GM23338 (cell line): Measurements from ENCODE around the gene DOCK10. TPM values are rescaled to one million over a fixed set of nuclear protein-coding genes. Genes with fewer than 3 reads are reported as not detected.

ENCODE experiments used
- ATAC-seq: fragments of 200-7000 bp; cut with Tn5 transposase; 3 replicates; pipeline ENCODE4 v1.9.1; 2020
- DNase-seq: peaks from one replicate; pipeline ENCODE4 v3.0.0-alpha.2; 2015; ENCODE audit warnings: low spot score
- H2AFZ ChIP-seq: fragments of 200-600 bp; sonication (generic); 2 replicates; pipeline ENCODE4 v1.8.0; 2016; ENCODE audit warnings: antibody characterized with exemption, mild to moderate bottlenecking, moderate library complexity
- H3F3A ChIP-seq: fragments of 200-600 bp; sonication (generic); replicated peaks from 2 replicates; pipeline ENCODE4 v1.8.0; 2017; ENCODE audit warnings: antibody characterized with exemption, mixed run types, low read depth
- H3K27ac ChIP-seq: fragments of 200-600 bp; sonication (generic); 2 replicates; pipeline ENCODE4 v1.6.1; 2016; ENCODE audit warnings: low read depth
- H3K27me3 ChIP-seq: fragments of 200-600 bp; sonication (generic); 2 replicates; pipeline ENCODE4 v1.8.0; 2016; ENCODE audit warnings: mild to moderate bottlenecking, mixed run types, moderate library complexity; ENCODE audit not compliant: insufficient read depth
- H3K36me3 ChIP-seq: fragments of 200-600 bp; sonication (generic); 2 replicates; pipeline ENCODE4 v1.8.0; 2016; ENCODE audit warnings: mild to moderate bottlenecking; ENCODE audit not compliant: insufficient read depth
- H3K4me1 ChIP-seq: fragments of 200-600 bp; sonication (generic); 2 replicates; pipeline ENCODE4 v1.8.0; 2016; ENCODE audit warnings: mild to moderate bottlenecking, moderate library complexity; ENCODE audit not compliant: insufficient read depth
- H3K4me2 ChIP-seq: fragments of 200-600 bp; sonication (generic); 2 replicates; pipeline ENCODE4 v1.7.1; 2017; ENCODE audit warnings: mixed run types
- H3K4me3 ChIP-seq: fragments of 200-600 bp; sonication (generic); 2 replicates; pipeline ENCODE4 v1.6.1; 2016; ENCODE audit warnings: mixed run types
- H3K79me2 ChIP-seq: fragments of 200-600 bp; sonication (generic); replicated peaks from 2 replicates; pipeline ENCODE4 v1.8.0; 2017; ENCODE audit warnings: mild to moderate bottlenecking; ENCODE audit not compliant: insufficient read depth
- H3K9me2 ChIP-seq: fragments of 200-600 bp; sonication (generic); 2 replicates; pipeline ENCODE4 v1.8.0; 2017; ENCODE audit not compliant: insufficient read depth
- H4K20me1 ChIP-seq: fragments of 200-600 bp; sonication (generic); replicated peaks from 2 replicates; pipeline ENCODE4 v1.8.0; 2017; ENCODE audit warnings: mild to moderate bottlenecking; ENCODE audit not compliant: insufficient read depth
- H3K27ac Mint-ChIP-seq: 2 replicates; pipeline ENCODE4 v1.8.0; 2020; ENCODE audit warnings: inconsistent platforms, mild to moderate bottlenecking, moderate library complexity, mixed read lengths
- H3K27me3 Mint-ChIP-seq: 3 replicates; pipeline ENCODE4 v1.8.0; 2022; ENCODE audit warnings: low read depth, mild to moderate bottlenecking, moderate library complexity, mixed read lengths, inconsistent platforms; ENCODE audit not compliant: insufficient read depth, poor library complexity
- H3K36me3 Mint-ChIP-seq: 3 replicates; pipeline ENCODE4 v1.8.0; 2021; ENCODE audit warnings: low read depth, mild to moderate bottlenecking, inconsistent platforms, moderate library complexity, mixed read lengths
- H3K4me1 Mint-ChIP-seq: 3 replicates; pipeline ENCODE4 v1.8.0; 2020; ENCODE audit warnings: mild to moderate bottlenecking, inconsistent platforms, mixed read lengths
- H3K4me3 Mint-ChIP-seq: 3 replicates; pipeline ENCODE4 v1.8.0; 2021; ENCODE audit warnings: moderate library complexity, mild to moderate bottlenecking, inconsistent platforms, mixed read lengths
- H3K9me3 Mint-ChIP-seq: 3 replicates; pipeline ENCODE4 v1.8.0; 2020; ENCODE audit warnings: moderate library complexity, mild to moderate bottlenecking, inconsistent platforms, mixed read lengths
- polyA plus RNA-seq: library from polyadenylated mRNA; unstranded; fragments of >200 nt; fragmentation: Nextera tagmentation; extraction: Ambion mirVana; gene quantifications from 2 replicates; pipeline ENCODE4 v1.2.1, GENCODE V29; 2016
- total RNA-seq: library from RNA; depleted of rRNA; stranded (reverse); fragments of >200 nt; shearing (Covaris generic); gene quantifications from 2 replicates; pipeline ENCODE4 v1.2.3, GENCODE V29; 2014
- TF ChIP-seq, protein P1 (sequence below): fragments of 250-450 bp; sonication (Bioruptor Pico); IDR thresholded peaks from 2 replicates; pipeline ENCODE4 v1.5.0; 2020; ENCODE audit warnings: mild to moderate bottlenecking, moderate library complexity
- TF ChIP-seq, protein P2 (sequence below): IDR thresholded peaks from one replicate; pipeline ENCODE4 v1.6.1; 2018; ENCODE audit warnings: antibody characterized with exemption; ENCODE audit not compliant: unreplicated experiment
- TF ChIP-seq, protein P3 (sequence below): IDR thresholded peaks from 2 replicates; pipeline ENCODE4 v1.6.1; 2016; ENCODE audit warnings: antibody characterized with exemption

The DOCK10 gene
- total and polyA plus RNA-seq, 2 experiments from 2014 or later = 1.0 to 1.7 TPM

DNA sequence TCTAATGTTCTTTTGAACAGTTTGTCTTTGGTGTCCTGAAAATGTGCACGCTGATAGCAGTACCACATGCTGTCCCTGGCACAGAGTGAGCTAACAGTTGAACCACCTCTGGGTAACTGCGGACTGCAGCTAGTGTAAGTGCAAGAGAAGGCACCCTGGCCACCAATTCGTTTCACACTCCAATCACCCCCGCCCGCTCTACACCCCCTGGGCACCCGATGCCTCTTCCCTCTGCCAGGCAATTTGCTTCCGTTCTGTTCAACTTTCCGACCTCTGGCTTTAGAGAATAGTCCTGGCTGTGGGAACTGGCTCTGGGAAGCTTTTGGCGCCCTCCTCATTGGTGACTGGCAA is 1.4 kb downstream of the DOCK10 start (continued):
- TF ChIP-seq, protein P1, sequence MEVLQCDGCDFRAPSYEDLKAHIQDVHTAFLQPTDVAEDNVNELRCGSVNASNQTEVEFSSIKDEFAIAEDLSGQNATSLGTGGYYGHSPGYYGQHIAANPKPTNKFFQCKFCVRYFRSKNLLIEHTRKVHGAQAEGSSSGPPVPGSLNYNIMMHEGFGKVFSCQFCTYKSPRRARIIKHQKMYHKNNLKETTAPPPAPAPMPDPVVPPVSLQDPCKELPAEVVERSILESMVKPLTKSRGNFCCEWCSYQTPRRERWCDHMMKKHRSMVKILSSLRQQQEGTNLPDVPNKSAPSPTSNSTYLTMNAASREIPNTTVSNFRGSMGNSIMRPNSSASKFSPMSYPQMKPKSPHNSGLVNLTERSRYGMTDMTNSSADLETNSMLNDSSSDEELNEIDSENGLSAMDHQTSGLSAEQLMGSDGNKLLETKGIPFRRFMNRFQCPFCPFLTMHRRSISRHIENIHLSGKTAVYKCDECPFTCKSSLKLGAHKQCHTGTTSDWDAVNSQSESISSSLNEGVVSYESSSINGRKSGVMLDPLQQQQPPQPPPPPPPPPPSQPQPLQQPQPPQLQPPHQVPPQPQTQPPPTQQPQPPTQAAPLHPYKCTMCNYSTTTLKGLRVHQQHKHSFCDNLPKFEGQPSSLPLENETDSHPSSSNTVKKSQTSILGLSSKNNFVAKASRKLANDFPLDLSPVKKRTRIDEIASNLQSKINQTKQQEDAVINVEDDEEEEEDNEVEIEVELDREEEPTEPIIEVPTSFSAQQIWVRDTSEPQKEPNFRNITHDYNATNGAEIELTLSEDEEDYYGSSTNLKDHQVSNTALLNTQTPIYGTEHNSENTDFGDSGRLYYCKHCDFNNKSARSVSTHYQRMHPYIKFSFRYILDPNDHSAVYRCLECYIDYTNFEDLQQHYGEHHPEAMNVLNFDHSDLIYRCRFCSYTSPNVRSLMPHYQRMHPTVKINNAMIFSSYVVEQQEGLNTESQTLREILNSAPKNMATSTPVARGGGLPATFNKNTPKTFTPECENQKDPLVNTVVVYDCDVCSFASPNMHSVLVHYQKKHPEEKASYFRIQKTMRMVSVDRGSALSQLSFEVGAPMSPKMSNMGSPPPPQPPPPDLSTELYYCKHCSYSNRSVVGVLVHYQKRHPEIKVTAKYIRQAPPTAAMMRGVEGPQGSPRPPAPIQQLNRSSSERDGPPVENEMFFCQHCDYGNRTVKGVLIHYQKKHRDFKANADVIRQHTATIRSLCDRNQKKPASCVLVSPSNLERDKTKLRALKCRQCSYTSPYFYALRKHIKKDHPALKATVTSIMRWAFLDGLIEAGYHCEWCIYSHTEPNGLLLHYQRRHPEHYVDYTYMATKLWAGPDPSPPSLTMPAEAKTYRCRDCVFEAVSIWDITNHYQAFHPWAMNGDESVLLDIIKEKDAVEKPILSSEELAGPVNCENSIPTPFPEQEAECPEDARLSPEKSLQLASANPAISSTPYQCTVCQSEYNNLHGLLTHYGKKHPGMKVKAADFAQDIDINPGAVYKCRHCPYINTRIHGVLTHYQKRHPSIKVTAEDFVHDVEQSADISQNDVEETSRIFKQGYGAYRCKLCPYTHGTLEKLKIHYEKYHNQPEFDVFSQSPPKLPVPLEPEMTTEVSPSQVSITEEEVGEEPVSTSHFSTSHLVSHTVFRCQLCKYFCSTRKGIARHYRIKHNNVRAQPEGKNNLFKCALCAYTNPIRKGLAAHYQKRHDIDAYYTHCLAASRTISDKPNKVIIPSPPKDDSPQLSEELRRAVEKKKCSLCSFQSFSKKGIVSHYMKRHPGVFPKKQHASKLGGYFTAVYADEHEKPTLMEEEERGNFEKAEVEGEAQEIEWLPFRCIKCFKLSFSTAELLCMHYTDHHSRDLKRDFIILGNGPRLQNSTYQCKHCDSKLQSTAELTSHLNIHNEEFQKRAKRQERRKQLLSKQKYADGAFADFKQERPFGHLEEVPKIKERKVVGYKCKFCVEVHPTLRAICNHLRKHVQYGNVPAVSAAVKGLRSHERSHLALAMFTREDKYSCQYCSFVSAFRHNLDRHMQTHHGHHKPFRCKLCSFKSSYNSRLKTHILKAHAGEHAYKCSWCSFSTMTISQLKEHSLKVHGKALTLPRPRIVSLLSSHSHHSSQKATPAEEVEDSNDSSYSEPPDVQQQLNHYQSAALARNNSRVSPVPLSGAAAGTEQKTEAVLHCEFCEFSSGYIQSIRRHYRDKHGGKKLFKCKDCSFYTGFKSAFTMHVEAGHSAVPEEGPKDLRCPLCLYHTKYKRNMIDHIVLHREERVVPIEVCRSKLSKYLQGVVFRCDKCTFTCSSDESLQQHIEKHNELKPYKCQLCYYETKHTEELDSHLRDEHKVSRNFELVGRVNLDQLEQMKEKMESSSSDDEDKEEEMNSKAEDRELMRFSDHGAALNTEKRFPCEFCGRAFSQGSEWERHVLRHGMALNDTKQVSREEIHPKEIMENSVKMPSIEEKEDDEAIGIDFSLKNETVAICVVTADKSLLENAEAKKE (CRISPR knock-in tag) = no peak

DNA sequence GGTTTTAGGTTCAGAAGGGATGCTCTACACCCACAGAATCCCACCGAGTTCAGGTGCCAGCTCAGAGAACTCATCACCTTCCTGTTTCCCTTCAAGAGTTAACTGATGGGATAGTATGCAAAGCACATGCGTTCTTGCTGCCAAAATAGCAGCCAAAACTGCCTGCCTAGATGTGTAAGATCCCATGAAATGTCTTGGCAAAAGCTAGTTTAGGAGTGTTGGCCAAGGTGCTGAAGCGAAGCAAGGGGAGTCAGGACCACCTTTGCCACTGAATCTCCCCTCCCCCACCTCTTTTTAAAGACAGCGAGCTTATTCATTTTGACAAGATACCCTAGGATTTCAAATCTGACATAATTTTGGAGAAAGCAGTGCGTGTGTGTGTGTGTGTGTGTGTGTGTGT is 2.1 kb downstream of the DOCK10 start:
- no peaks in the 10 kb centered on the region for H4K20me1 ChIP-seq
- H3K36me3 ChIP-seq = no peaks in the 10 kb centered on the region
- no peak overlapping the region for H3K4me2 ChIP-seq
- TF ChIP-seq, protein P2, sequence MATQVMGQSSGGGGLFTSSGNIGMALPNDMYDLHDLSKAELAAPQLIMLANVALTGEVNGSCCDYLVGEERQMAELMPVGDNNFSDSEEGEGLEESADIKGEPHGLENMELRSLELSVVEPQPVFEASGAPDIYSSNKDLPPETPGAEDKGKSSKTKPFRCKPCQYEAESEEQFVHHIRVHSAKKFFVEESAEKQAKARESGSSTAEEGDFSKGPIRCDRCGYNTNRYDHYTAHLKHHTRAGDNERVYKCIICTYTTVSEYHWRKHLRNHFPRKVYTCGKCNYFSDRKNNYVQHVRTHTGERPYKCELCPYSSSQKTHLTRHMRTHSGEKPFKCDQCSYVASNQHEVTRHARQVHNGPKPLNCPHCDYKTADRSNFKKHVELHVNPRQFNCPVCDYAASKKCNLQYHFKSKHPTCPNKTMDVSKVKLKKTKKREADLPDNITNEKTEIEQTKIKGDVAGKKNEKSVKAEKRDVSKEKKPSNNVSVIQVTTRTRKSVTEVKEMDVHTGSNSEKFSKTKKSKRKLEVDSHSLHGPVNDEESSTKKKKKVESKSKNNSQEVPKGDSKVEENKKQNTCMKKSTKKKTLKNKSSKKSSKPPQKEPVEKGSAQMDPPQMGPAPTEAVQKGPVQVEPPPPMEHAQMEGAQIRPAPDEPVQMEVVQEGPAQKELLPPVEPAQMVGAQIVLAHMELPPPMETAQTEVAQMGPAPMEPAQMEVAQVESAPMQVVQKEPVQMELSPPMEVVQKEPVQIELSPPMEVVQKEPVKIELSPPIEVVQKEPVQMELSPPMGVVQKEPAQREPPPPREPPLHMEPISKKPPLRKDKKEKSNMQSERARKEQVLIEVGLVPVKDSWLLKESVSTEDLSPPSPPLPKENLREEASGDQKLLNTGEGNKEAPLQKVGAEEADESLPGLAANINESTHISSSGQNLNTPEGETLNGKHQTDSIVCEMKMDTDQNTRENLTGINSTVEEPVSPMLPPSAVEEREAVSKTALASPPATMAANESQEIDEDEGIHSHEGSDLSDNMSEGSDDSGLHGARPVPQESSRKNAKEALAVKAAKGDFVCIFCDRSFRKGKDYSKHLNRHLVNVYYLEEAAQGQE = peak; percentile 54
- TF ChIP-seq, protein P3, sequence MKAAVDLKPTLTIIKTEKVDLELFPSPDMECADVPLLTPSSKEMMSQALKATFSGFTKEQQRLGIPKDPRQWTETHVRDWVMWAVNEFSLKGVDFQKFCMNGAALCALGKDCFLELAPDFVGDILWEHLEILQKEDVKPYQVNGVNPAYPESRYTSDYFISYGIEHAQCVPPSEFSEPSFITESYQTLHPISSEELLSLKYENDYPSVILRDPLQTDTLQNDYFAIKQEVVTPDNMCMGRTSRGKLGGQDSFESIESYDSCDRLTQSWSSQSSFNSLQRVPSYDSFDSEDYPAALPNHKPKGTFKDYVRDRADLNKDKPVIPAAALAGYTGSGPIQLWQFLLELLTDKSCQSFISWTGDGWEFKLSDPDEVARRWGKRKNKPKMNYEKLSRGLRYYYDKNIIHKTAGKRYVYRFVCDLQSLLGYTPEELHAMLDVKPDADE = no peak
- Mint-ChIP-seq H3K4me3 (no peak overlapping the region), H3K9me3 (no peaks in the 10 kb centered on the region), H3K27ac (no peak overlapping the region), H3K27me3 (peaks cover 36% of the 10 kb centered on the region), H3K36me3 (no peaks in the 10 kb centered on the region), H3K4me1 (peaks cover 30% of the 10 kb centered on the region)
- peak; percentile 28 for DNase-seq
- H3K79me2 ChIP-seq = no peaks in the 10 kb centered on the region
- no peak overlapping the region for H3K4me3 ChIP-seq
- H3K27ac ChIP-seq = no peak overlapping the region
- no peaks in the 10 kb centered on the region for H3K9me2 ChIP-seq
- peaks cover 64% of the 10 kb centered on the region for H3K27me3 ChIP-seq
- peaks cover 28% of the 10 kb centered on the region for H3K4me1 ChIP-seq
- no peak overlapping the region for H2AFZ ChIP-seq
- no peak for ATAC-seq
- H3F3A ChIP-seq = peaks cover 8% of the 10 kb centered on the region; the same call in 1 of the 2 replicates
